Measurements from ENCODE around the gene ARRB1. TPM values are rescaled to one million over a fixed set of nuclear protein-coding genes. Genes with fewer than 3 reads are reported as not detected.

The ARRB1 gene
- total RNA-seq, 1 donor from 2014 or later = 13.2 TPM

DNA sequence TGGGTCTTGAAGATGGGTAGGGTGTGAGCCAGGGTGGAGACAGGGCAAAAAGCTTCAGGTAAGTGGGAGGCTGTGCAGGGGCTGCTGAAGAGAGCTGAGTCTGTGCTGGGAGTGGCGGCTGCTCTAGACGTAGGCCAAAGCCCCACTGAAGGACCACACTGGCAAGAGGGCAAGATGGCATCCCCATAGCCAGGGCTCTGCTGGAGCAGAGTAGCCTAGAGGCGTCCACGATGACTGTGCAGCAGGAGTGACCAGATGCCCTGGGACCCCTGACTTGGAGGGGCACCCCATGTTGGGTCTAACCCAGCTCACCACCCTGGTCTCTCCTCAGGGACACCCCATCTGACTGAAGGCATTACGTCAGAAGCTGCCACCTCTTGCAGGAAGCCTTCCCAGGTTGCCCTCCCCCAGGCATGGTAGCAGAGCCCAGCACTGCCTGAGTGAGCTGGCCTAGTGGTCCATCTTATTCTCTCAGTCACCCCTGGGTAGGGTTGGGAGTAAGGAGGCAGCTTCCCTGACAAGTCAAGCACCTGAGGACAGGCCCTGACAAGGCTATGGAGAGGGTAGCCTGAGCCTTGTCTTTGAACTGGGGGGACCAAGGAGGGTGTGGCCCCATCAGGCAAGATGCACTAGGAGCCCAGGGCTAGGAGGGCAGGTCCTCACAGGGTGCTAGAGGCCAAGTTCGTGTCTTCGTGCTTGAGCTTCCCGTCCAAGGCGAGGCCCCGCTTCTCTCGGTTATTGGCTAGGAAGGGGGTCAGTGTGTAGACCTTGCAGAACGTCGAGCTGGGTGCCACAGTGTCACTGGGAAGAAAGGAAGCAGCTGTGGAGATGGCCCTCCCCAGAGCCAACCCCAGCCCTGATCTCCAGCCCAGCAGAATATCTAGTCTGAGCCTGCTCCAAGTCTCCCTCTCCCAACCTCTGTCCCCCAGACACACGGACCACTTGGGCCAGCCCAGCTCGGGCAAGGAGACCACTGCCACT is 77.8 kb downstream of the ARRB1 start:
- TF ChIP-seq, protein P1, sequence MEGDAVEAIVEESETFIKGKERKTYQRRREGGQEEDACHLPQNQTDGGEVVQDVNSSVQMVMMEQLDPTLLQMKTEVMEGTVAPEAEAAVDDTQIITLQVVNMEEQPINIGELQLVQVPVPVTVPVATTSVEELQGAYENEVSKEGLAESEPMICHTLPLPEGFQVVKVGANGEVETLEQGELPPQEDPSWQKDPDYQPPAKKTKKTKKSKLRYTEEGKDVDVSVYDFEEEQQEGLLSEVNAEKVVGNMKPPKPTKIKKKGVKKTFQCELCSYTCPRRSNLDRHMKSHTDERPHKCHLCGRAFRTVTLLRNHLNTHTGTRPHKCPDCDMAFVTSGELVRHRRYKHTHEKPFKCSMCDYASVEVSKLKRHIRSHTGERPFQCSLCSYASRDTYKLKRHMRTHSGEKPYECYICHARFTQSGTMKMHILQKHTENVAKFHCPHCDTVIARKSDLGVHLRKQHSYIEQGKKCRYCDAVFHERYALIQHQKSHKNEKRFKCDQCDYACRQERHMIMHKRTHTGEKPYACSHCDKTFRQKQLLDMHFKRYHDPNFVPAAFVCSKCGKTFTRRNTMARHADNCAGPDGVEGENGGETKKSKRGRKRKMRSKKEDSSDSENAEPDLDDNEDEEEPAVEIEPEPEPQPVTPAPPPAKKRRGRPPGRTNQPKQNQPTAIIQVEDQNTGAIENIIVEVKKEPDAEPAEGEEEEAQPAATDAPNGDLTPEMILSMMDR (IDR thresholded peaks at IDR 0.05) = no peak
- DNase-seq (ENCODE audit: extremely low spot score, unreplicated experiment) = no peak
- Mint-ChIP-seq H3K4me3 (ENCODE audit: unreplicated experiment) (no peak overlapping the region), H3K9me3 (ENCODE audit: unreplicated experiment) (no peaks in the 10 kb centered on the region), H3K27ac (ENCODE audit: unreplicated experiment) (no peak overlapping the region), H3K36me3 (ENCODE audit: unreplicated experiment) (peaks cover 3% of the 10 kb centered on the region), H3K4me1 (ENCODE audit: unreplicated experiment) (no peaks in the 10 kb centered on the region), H3K27me3 (ENCODE audit: unreplicated experiment) (no peaks in the 10 kb centered on the region)

DNA sequence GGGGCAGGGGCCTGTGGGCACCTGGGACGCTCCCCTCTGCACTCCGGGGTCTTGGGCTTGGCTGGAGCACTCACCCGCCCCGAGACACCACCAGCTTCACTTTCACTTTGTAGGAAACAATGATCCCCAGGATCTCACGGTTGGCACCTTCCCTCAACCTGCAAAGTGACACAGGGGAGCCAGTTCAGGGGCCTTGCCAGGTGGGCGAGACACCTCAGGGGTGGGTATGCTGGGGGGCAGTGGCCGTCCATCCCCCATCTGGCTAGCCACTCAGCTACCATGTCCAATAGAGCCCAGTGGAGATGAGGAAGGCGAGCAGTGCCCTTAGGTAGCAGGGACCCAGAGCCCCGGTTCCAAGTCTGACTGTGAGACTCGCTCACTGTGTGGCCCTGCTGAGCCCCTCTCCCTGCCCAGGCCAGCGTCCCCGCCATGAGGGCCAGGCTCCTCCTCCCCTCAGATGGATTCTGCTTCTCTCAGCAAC is 78.6 kb downstream of the ARRB1 start:
- H3K4me3 Mint-ChIP-seq (ENCODE audit: unreplicated experiment) = no peak overlapping the region
- no peaks in the 10 kb centered on the region for H3K4me1 Mint-ChIP-seq (ENCODE audit: unreplicated experiment)
- H3K27me3 Mint-ChIP-seq (ENCODE audit: unreplicated experiment) = no peaks in the 10 kb centered on the region
- peaks cover 3% of the 10 kb centered on the region for H3K36me3 Mint-ChIP-seq (ENCODE audit: unreplicated experiment)
- H3K27ac Mint-ChIP-seq (ENCODE audit: unreplicated experiment) = no peak overlapping the region
- DNase-seq (ENCODE audit: extremely low spot score, unreplicated experiment) = no peak
- TF ChIP-seq, protein P1 (IDR thresholded peaks at IDR 0.05) = no peak
- H3K9me3 Mint-ChIP-seq (ENCODE audit: unreplicated experiment) = no peaks in the 10 kb centered on the region

DNA sequence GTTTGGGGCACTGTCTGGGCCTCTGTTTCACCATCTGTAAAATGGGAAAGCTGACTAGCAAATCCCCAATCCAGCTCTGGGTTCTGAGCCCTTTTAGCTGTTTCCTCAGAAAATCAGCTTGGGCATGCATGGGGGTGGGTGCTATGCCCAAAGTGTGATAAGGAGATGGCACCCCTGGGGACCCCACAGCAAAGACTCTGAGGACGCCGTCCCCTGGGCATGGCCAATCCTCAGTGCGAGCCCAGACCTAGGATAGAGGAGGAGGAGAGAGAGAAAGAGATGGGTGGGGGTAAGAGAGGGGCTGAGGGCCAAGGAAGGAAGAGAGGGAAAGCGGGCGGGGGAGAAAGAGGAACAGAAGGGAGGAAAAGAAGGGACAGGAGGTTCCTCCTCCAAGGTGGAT is 79.1 kb downstream of the ARRB1 start:
- H3K36me3 Mint-ChIP-seq (ENCODE audit: unreplicated experiment) = peaks cover 3% of the 10 kb centered on the region
- H3K9me3 Mint-ChIP-seq (ENCODE audit: unreplicated experiment) = no peaks in the 10 kb centered on the region
- no peak for DNase-seq (ENCODE audit: extremely low spot score, unreplicated experiment)
- H3K4me1 Mint-ChIP-seq (ENCODE audit: unreplicated experiment) = no peaks in the 10 kb centered on the region
- H3K27ac Mint-ChIP-seq (ENCODE audit: unreplicated experiment) = no peak overlapping the region
- H3K27me3 Mint-ChIP-seq (ENCODE audit: unreplicated experiment) = no peaks in the 10 kb centered on the region
- TF ChIP-seq, protein P1 (IDR thresholded peaks at IDR 0.05) = no peak
- H3K4me3 Mint-ChIP-seq (ENCODE audit: unreplicated experiment) = no peak overlapping the region

DNA sequence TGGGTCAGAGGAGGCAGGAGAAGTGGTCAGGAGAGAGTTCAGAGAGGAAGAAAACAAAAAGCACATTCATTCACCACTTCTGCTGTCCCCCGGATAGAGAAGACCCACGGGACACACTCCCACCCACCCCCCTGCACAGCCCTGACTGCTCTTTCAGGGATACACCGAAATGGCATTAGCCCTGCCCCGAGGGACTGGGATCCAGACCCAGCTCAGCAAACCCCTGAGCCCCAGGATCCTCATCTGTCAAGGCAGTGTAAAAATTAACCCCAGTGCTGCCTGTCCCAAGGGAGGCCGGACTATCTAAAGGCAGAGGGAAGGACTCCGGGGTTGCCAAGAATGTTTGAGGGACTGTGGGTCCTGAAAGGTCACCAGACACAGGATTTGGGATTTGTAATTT is 79.7 kb downstream of the ARRB1 start:
- Mint-ChIP-seq H3K9me3 (ENCODE audit: unreplicated experiment) (no peaks in the 10 kb centered on the region), H3K27ac (ENCODE audit: unreplicated experiment) (no peak overlapping the region), H3K36me3 (ENCODE audit: unreplicated experiment) (peaks cover 3% of the 10 kb centered on the region), H3K4me1 (ENCODE audit: unreplicated experiment) (no peaks in the 10 kb centered on the region), H3K27me3 (ENCODE audit: unreplicated experiment) (no peaks in the 10 kb centered on the region), H3K4me3 (ENCODE audit: unreplicated experiment) (no peak overlapping the region)
- DNase-seq (ENCODE audit: extremely low spot score, unreplicated experiment) = no peak
- TF ChIP-seq, protein P1 (IDR thresholded peaks at IDR 0.05) = no peak

DNA sequence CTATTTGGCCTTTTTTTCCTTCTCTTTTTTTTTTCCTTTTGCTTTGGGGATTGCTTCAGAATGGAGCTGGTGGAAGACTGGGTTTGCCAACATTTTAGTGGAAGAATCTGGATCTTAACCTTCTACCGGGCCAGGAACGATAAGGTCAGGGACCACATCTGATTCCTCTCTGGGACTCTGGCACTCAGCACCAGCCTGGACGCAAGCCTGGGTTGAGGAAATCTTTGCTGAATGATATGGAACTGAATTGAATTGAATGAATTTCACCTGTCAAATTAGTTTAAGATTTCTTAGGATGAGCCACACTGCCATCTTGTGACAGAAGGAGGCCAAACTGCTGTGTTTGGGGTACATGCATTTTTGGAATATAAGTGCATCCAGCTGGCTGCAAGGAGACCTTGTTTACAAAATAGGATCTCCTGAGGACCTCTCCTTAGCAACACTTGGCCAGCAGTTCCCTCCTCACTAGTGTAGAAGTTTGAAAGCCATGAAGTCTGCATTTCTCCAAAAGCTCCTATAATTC is 80.5 kb downstream of the ARRB1 start:
- Mint-ChIP-seq H3K4me1 (ENCODE audit: unreplicated experiment) (no peaks in the 10 kb centered on the region), H3K9me3 (ENCODE audit: unreplicated experiment) (no peaks in the 10 kb centered on the region), H3K27ac (ENCODE audit: unreplicated experiment) (no peak overlapping the region), H3K4me3 (ENCODE audit: unreplicated experiment) (no peak overlapping the region), H3K27me3 (ENCODE audit: unreplicated experiment) (no peaks in the 10 kb centered on the region), H3K36me3 (ENCODE audit: unreplicated experiment) (peaks cover 3% of the 10 kb centered on the region)
- DNase-seq (ENCODE audit: extremely low spot score, unreplicated experiment) = no peak
- TF ChIP-seq, protein P1 (IDR thresholded peaks at IDR 0.05) = peak; percentile 47

Data from osteocyte (in vitro differentiated cells).